ENCODE results near the gene C3orf38. TPM values are rescaled to one million over a fixed set of nuclear protein-coding genes. Genes with fewer than 3 reads are reported as not detected.

The C3orf38 gene
- total RNA-seq, 2 donors from 2014 or later, result 35.9 to 37.9 TPM

GRCh38 chr3:88192631-88193030 lies 42.9 kb downstream of the C3orf38 start:
- Histone ChIP-seq H3K27ac (ENCODE audit: low read depth, low read length) (no peak overlapping the region), H3K27me3 (ENCODE audit: control insufficient read depth, insufficient read depth, low read length, poor library complexity, severe bottlenecking) (no peaks in the 10 kb centered on the region), H3K4me1 (ENCODE audit: control insufficient read depth, insufficient read depth, low read length) (no peaks in the 10 kb centered on the region), H3K9ac (ENCODE audit: extremely low read depth, low read length, poor library complexity, severe bottlenecking) (no peak overlapping the region), H3K9me3 (ENCODE audit: control insufficient read depth, low read length) (no peaks in the 10 kb centered on the region), H3K36me3 (ENCODE audit: control insufficient read depth, insufficient read depth, low read length) (no peaks in the 10 kb centered on the region), H3K4me3 (ENCODE audit: low read length) (no peak overlapping the region)
- Mint-ChIP-seq H3K9me3 (peaks cover 4% of the 10 kb centered on the region), H3K36me3 (ENCODE audit: low read depth) (no peaks in the 10 kb centered on the region), H3K4me1 (peaks cover 3% of the 10 kb centered on the region), H3K27me3 (ENCODE audit: insufficient read depth) (no peaks in the 10 kb centered on the region), H3K27ac (no peak overlapping the region), H3K4me3 (no peak overlapping the region)
- 0 to 54% methylated on average over 1 to 3 of the region's 3 CpGs for WGBS, 2 experiments (ENCODE audit: insufficient coverage in 1 of 2, insufficient read length in 1 of 2)
- no peak for DNase-seq
- TF ChIP-seq, protein P1, sequence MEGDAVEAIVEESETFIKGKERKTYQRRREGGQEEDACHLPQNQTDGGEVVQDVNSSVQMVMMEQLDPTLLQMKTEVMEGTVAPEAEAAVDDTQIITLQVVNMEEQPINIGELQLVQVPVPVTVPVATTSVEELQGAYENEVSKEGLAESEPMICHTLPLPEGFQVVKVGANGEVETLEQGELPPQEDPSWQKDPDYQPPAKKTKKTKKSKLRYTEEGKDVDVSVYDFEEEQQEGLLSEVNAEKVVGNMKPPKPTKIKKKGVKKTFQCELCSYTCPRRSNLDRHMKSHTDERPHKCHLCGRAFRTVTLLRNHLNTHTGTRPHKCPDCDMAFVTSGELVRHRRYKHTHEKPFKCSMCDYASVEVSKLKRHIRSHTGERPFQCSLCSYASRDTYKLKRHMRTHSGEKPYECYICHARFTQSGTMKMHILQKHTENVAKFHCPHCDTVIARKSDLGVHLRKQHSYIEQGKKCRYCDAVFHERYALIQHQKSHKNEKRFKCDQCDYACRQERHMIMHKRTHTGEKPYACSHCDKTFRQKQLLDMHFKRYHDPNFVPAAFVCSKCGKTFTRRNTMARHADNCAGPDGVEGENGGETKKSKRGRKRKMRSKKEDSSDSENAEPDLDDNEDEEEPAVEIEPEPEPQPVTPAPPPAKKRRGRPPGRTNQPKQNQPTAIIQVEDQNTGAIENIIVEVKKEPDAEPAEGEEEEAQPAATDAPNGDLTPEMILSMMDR (conservative IDR thresholded peaks at IDR 0.05), result no peak

DNA sequence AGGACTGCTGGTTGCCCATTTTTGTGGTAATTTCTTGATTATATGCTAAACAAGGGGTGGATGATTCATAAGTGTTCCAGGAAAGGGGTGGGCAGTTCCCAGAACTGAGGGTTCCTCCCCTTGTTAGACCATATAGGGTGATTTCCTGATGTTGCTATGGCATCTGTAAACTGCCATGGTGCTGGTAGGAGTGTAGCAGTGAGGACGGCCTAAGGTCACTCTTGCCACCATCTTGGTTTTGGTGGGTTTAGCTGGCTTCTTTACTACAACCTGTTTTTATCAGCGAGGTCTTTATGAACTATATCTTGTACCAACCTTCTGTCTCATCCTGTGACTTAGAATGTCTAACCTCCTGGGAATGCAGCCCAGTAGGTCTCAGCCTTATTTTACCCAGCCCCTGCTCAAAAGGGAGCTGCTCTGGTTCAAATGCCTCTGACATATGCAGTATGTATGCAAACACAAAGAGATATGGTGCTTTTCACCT lies 46.2 kb downstream of the C3orf38 start:
- Histone ChIP-seq H3K4me3 (ENCODE audit: low read length) (no peak overlapping the region), H3K36me3 (ENCODE audit: control insufficient read depth, insufficient read depth, low read length) (no peaks in the 10 kb centered on the region), H3K9me3 (ENCODE audit: control insufficient read depth, low read length) (no peaks in the 10 kb centered on the region), H3K9ac (ENCODE audit: extremely low read depth, low read length, poor library complexity, severe bottlenecking) (no peak overlapping the region), H3K27me3 (ENCODE audit: control insufficient read depth, insufficient read depth, low read length, poor library complexity, severe bottlenecking) (no peaks in the 10 kb centered on the region), H3K4me1 (ENCODE audit: control insufficient read depth, insufficient read depth, low read length) (no peaks in the 10 kb centered on the region), H3K27ac (ENCODE audit: low read depth, low read length) (no peak overlapping the region)
- TF ChIP-seq, protein P1 (conservative IDR thresholded peaks at IDR 0.05), result no peak
- WGBS, 2 experiments (ENCODE audit: insufficient coverage in 1 of 2, insufficient read length in 1 of 2), result 90 to 92% methylated on average over 1 to 2 of the region's 2 CpGs
- H3K27ac Mint-ChIP-seq, result no peak overlapping the region
- H3K36me3 Mint-ChIP-seq (ENCODE audit: low read depth), result no peaks in the 10 kb centered on the region
- H3K27me3 Mint-ChIP-seq (ENCODE audit: insufficient read depth), result no peaks in the 10 kb centered on the region
- peaks cover 2% of the 10 kb centered on the region for H3K4me1 Mint-ChIP-seq
- H3K4me3 Mint-ChIP-seq, result no peak overlapping the region
- no peak for DNase-seq
- no peaks in the 10 kb centered on the region for H3K9me3 Mint-ChIP-seq

GRCh38 chr3:88198121-88198520 lies 48.4 kb downstream of the C3orf38 start:
- Mint-ChIP-seq H3K27ac (no peak overlapping the region), H3K4me3 (no peak overlapping the region), H3K27me3 (ENCODE audit: insufficient read depth) (no peaks in the 10 kb centered on the region), H3K4me1 (no peaks in the 10 kb centered on the region), H3K9me3 (no peaks in the 10 kb centered on the region), H3K36me3 (ENCODE audit: low read depth) (no peaks in the 10 kb centered on the region)
- Histone ChIP-seq H3K9me3 (ENCODE audit: control insufficient read depth, low read length) (no peaks in the 10 kb centered on the region), H3K4me3 (ENCODE audit: low read length) (no peak overlapping the region), H3K27me3 (ENCODE audit: control insufficient read depth, insufficient read depth, low read length, poor library complexity, severe bottlenecking) (no peaks in the 10 kb centered on the region), H3K27ac (ENCODE audit: low read depth, low read length) (no peak overlapping the region), H3K36me3 (ENCODE audit: control insufficient read depth, insufficient read depth, low read length) (no peaks in the 10 kb centered on the region), H3K4me1 (ENCODE audit: control insufficient read depth, insufficient read depth, low read length) (no peaks in the 10 kb centered on the region), H3K9ac (ENCODE audit: extremely low read depth, low read length, poor library complexity, severe bottlenecking) (no peak overlapping the region)
- no peak for DNase-seq
- TF ChIP-seq, protein P1 (conservative IDR thresholded peaks at IDR 0.05), result no peak
- 80% methylated on average over 1 of the region's 1 CpG; no CpG with 5 or more reads in 1 of the 2 experiments for WGBS, 2 experiments (ENCODE audit: insufficient coverage in 1 of 2, insufficient read length in 1 of 2)
